HG02981 (cell line): ENCODE measurements around the gene OTOG.

Experiments used
- ATAC-seq: cut with Tn5 transposase; IDR thresholded peaks from one replicate; pipeline ENCODE4 v1.9.1; 2021; ENCODE audit warnings: mild to moderate bottlenecking, moderate library complexity; ENCODE audit not compliant: unreplicated experiment

The OTOG gene

GRCh38 chr11:17560281-17561110 is 13.4 kb downstream of the OTOG start:
- ATAC-seq: no peak

- ATAC-seq: no peak
Measured at GRCh38 chr11:17561111-17561415, 14.0 kb downstream of the OTOG start.

- ATAC-seq: no peak
Measured at GRCh38 chr11:17561526-17561925, 14.5 kb downstream of the OTOG start.

- no peak for ATAC-seq
Measured at GRCh38 chr11:17563231-17563646, 16.2 kb downstream of the OTOG start.

GRCh38 chr11:17563961-17564686 is 17.1 kb downstream of the OTOG start:
- ATAC-seq: no peak

- ATAC-seq: no peak
Measured at GRCh38 chr11:17564687-17565042, 17.6 kb downstream of the OTOG start.

- ATAC-seq: no peak
Measured at GRCh38 chr11:17568944-17569343, 21.9 kb downstream of the OTOG start.

- no peak for ATAC-seq
Measured at GRCh38 chr11:17570034-17570433, 23.0 kb downstream of the OTOG start.

GRCh38 chr11:17571431-17572358 is 24.6 kb downstream of the OTOG start:
- ATAC-seq: no peak

GRCh38 chr11:17572359-17572690 is 25.3 kb downstream of the OTOG start:
- no peak for ATAC-seq

GRCh38 chr11:17572791-17573460 is 25.9 kb downstream of the OTOG start:
- no peak for ATAC-seq

- ATAC-seq: no peak
Measured at GRCh38 chr11:17573526-17573925, 26.5 kb downstream of the OTOG start.

- no peak for ATAC-seq
Measured at GRCh38 chr11:17574141-17575091, 27.4 kb downstream of the OTOG start.

- ATAC-seq: no peak
Measured at GRCh38 chr11:17575431-17576425, 28.7 kb downstream of the OTOG start.

- no peak for ATAC-seq
Measured at GRCh38 chr11:17578296-17578695, 31.2 kb downstream of the OTOG start.

GRCh38 chr11:17578958-17579357 is 31.9 kb downstream of the OTOG start:
- ATAC-seq: no peak

- ATAC-seq: no peak
Measured at GRCh38 chr11:17579451-17579850, 32.4 kb downstream of the OTOG start.

GRCh38 chr11:17580271-17580670 is 33.2 kb downstream of the OTOG start:
- no peak for ATAC-seq
